Dermis microvascular lymphatic vessel endothelial cell (primary cell): ENCODE measurements around the gene VPS37C. TPM values are rescaled to one million over a fixed set of nuclear protein-coding genes. Genes with fewer than 3 reads are reported as not detected.

ENCODE experiments used
- DNase-seq, 2 donors: peaks; one replicate each; pipeline versions ENCODE4 v3.0.0 to v3.0.0-alpha.2; 2010; ENCODE audit warnings: low read depth in 2 of 2
- total RNA-seq: library from RNA; depleted of rRNA; stranded (reverse); fragments of >200 nt; gene quantifications from 2 replicates; pipeline ENCODE4 v1.2.1, GENCODE V29; 2014

The VPS37C gene
- total RNA-seq, 1 donor from 2014 or later = 5.1 TPM

- no peak for DNase-seq
Observed at GRCh38 chr11:61154528-61154927, 6.7 kb downstream of the VPS37C start.

- DNase-seq = peak; percentile 25 to 48
Observed at GRCh38 chr11:61153593-61154095, 7.6 kb downstream of the VPS37C start.

- peak; percentile 36 for DNase-seq
Observed at GRCh38 chr11:61152816-61153592, 8.2 kb downstream of the VPS37C start.

GRCh38 chr11:61151545-61152252 lies 9.5 kb downstream of the VPS37C start:
- no peak for DNase-seq

- no peak for DNase-seq
Observed at GRCh38 chr11:61150706-61151544, 10.3 kb downstream of the VPS37C start.

- peak in 1 of 2 donors; percentile 50 for DNase-seq
Observed at GRCh38 chr11:61149624-61150615, 11.3 kb downstream of the VPS37C start.

GRCh38 chr11:61147791-61148620 lies 13.2 kb downstream of the VPS37C start:
- peak in 1 of 2 donors; percentile 84 for DNase-seq

GRCh38 chr11:61147271-61147670 lies 14.0 kb downstream of the VPS37C start:
- DNase-seq = no peak

- DNase-seq = no peak
Observed at GRCh38 chr11:61146416-61146815, 14.8 kb downstream of the VPS37C start.

GRCh38 chr11:61145228-61146005 lies 15.8 kb downstream of the VPS37C start:
- DNase-seq = no peak

- no peak for DNase-seq
Observed at GRCh38 chr11:61144511-61145179, 16.6 kb downstream of the VPS37C start.

- no peak for DNase-seq
Observed at GRCh38 chr11:61142424-61142823, 18.8 kb downstream of the VPS37C start.

- no peak for DNase-seq
Observed at GRCh38 chr11:61141601-61142028, 19.6 kb downstream of the VPS37C start.

- no peak for DNase-seq
Observed at GRCh38 chr11:61140416-61140815, 20.8 kb downstream of the VPS37C start.

GRCh38 chr11:61139387-61139786 lies 21.8 kb downstream of the VPS37C start:
- DNase-seq = no peak

- DNase-seq = no peak
Observed at GRCh38 chr11:61138935-61139334, 22.3 kb downstream of the VPS37C start.

- no peak for DNase-seq
Observed at GRCh38 chr11:61134801-61135257, 26.4 kb downstream of the VPS37C start.
